HL-60 (cell line): ENCODE results near the gene HHLA2.

ENCODE experiments used
- POLR2AphosphoS5 ChIP-seq: IDR thresholded peaks from 2 replicates; pipeline ENCODE4 v1.6.1; 2012; ENCODE audit warnings: low read depth
- TF ChIP-seq, protein P1 (sequence below): IDR thresholded peaks from one replicate; pipeline ENCODE4 v1.5.1; 2011; ENCODE audit warnings: low read length, control low read depth, inconsistent platforms; ENCODE audit not compliant: insufficient read depth
- TF ChIP-seq, protein P2 (sequence below): IDR thresholded peaks from 2 replicates; pipeline ENCODE4 v1.6.1; 2012; ENCODE audit warnings: low read depth; ENCODE audit not compliant: insufficient replicate concordance

DNA sequence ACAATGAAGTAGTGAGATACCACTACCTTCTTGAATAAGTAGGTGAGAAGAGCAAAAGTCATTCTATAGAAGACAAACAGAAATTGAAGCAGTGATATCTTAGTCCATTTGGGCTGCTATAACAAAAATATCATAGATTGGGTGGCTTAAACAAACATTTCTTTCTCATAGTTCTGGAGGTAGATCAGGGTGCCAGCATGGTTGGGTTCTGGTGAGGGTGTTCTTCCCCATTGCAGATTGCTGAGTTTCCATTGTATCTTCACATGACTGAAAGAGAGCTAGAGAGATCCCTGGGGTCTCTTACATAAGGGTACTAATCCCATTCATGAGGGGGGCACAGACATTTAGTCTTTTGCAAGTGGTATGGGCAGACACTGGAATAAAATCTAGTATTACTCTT is 41.2 kb upstream of the HHLA2 start:
- TF ChIP-seq, protein P1, sequence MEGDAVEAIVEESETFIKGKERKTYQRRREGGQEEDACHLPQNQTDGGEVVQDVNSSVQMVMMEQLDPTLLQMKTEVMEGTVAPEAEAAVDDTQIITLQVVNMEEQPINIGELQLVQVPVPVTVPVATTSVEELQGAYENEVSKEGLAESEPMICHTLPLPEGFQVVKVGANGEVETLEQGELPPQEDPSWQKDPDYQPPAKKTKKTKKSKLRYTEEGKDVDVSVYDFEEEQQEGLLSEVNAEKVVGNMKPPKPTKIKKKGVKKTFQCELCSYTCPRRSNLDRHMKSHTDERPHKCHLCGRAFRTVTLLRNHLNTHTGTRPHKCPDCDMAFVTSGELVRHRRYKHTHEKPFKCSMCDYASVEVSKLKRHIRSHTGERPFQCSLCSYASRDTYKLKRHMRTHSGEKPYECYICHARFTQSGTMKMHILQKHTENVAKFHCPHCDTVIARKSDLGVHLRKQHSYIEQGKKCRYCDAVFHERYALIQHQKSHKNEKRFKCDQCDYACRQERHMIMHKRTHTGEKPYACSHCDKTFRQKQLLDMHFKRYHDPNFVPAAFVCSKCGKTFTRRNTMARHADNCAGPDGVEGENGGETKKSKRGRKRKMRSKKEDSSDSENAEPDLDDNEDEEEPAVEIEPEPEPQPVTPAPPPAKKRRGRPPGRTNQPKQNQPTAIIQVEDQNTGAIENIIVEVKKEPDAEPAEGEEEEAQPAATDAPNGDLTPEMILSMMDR: no peak
- TF ChIP-seq, protein P2, sequence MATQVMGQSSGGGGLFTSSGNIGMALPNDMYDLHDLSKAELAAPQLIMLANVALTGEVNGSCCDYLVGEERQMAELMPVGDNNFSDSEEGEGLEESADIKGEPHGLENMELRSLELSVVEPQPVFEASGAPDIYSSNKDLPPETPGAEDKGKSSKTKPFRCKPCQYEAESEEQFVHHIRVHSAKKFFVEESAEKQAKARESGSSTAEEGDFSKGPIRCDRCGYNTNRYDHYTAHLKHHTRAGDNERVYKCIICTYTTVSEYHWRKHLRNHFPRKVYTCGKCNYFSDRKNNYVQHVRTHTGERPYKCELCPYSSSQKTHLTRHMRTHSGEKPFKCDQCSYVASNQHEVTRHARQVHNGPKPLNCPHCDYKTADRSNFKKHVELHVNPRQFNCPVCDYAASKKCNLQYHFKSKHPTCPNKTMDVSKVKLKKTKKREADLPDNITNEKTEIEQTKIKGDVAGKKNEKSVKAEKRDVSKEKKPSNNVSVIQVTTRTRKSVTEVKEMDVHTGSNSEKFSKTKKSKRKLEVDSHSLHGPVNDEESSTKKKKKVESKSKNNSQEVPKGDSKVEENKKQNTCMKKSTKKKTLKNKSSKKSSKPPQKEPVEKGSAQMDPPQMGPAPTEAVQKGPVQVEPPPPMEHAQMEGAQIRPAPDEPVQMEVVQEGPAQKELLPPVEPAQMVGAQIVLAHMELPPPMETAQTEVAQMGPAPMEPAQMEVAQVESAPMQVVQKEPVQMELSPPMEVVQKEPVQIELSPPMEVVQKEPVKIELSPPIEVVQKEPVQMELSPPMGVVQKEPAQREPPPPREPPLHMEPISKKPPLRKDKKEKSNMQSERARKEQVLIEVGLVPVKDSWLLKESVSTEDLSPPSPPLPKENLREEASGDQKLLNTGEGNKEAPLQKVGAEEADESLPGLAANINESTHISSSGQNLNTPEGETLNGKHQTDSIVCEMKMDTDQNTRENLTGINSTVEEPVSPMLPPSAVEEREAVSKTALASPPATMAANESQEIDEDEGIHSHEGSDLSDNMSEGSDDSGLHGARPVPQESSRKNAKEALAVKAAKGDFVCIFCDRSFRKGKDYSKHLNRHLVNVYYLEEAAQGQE: no peak
- no peak for TF ChIP-seq POLR2AphosphoS5
